Measurements from ENCODE around the gene OR10H3.

DNA sequence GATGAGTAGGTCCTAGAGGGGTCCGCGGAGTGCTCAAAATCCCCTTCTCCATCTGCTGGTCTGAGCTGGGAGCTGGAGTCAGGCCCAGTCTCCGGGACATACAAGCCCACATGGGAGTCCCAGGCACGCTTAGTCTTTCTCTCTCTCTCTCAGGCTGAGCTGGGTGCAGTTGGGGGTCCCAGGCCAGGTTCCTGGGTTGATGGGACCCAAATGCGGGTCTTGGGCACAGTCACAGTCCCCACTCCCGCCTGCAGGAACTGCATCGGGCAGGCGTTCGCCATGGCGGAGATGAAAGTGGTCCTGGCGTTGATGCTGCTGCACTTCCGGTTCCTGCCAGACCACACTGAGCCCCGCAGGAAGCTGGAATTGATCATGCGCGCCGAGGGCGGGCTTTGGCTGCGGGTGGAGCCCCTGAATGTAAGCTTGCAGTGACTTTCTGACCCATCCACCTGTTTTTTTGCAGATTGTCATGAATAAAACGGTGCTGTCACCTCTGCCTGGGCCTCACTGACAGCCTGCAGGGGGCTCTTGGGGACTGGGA, 41.1 kb upstream of the OR10H3 start:
- TF ChIP-seq, protein P1, sequence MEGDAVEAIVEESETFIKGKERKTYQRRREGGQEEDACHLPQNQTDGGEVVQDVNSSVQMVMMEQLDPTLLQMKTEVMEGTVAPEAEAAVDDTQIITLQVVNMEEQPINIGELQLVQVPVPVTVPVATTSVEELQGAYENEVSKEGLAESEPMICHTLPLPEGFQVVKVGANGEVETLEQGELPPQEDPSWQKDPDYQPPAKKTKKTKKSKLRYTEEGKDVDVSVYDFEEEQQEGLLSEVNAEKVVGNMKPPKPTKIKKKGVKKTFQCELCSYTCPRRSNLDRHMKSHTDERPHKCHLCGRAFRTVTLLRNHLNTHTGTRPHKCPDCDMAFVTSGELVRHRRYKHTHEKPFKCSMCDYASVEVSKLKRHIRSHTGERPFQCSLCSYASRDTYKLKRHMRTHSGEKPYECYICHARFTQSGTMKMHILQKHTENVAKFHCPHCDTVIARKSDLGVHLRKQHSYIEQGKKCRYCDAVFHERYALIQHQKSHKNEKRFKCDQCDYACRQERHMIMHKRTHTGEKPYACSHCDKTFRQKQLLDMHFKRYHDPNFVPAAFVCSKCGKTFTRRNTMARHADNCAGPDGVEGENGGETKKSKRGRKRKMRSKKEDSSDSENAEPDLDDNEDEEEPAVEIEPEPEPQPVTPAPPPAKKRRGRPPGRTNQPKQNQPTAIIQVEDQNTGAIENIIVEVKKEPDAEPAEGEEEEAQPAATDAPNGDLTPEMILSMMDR (IDR thresholded peaks at IDR 0.05) = no peak
- TF ChIP-seq POLR2A (IDR thresholded peaks at IDR 0.05) = no peak

Data from right lobe of liver (tissue), 4 donors.